H1 (cell line): Measurements from ENCODE around the gene ZGRF1. TPM values are rescaled to one million over a fixed set of nuclear protein-coding genes. Genes with fewer than 3 reads are reported as not detected.

Experiments used
- EZH2 ChIP-seq: fragments of 200-600 bp; sonication (generic); IDR thresholded peaks from 2 replicates; pipeline ENCODE4 v1.7.1; 2012; ENCODE audit warnings: low read depth, mild to moderate bottlenecking, moderate library complexity, low read length, inconsistent platforms; ENCODE audit not compliant: severe bottlenecking
- HDAC2 ChIP-seq, 2 experiments: fragments of 300-600 bp in 1 of 2; sonication (generic) in 1 of 2; IDR thresholded peaks; 2 replicates each; pipeline ENCODE4 v1.6.1; 2011 to 2012; ENCODE audit warnings: low read depth in 2 of 2, low read length in 2 of 2, mild to moderate bottlenecking in 2 of 2, moderate library complexity in 2 of 2, borderline replicate concordance in 1 of 2, inconsistent platforms in 1 of 2
- KDM4A ChIP-seq: IDR thresholded peaks from one replicate; pipeline ENCODE4 v1.7.1; 2012; ENCODE audit warnings: low read depth, mild to moderate bottlenecking, moderate library complexity, low read length, inconsistent platforms; ENCODE audit not compliant: severe bottlenecking
- RAD21 ChIP-seq, 2 experiments: IDR thresholded peaks in 1 of 2; conservative IDR thresholded peaks in 1 of 2; 2 replicates each; pipeline ENCODE4 v1.6.1; 2011; ENCODE audit warnings: low read depth in 2 of 2, low read length in 2 of 2, improper control_type of control experiment in 1 of 2, inconsistent platforms in 1 of 2, mild to moderate bottlenecking in 1 of 2, moderate library complexity in 1 of 2
- polyA plus RNA-seq, 7 experiments: library from polyadenylated mRNA; depleted of rRNA in 3 of 7; stranded (reverse) in 5 of 7; unstranded in 2 of 7; fragments of >200 nt in 5 of 7; fragments of 200-250 nt in 2 of 7; gene quantifications; 1 replicate in 5 of 7; 2 replicates in 1 of 7; 4 replicates in 1 of 7; pipeline versions ENCODE4 v1.2.1 to v1.2.3, GENCODE V29; 2011 to 2013; ENCODE audit warnings: missing spikeins in 2 of 7, mixed read lengths in 2 of 7
- total RNA-seq: library from RNA; stranded (reverse); fragmentation: NEBNext Ultra II Directional; extraction: Animal tissue kit (Norgen Biotek cat#: 25700); gene quantifications from 2 replicates; pipeline ENCODE4 v1.2.1, GENCODE V29; 2021

Gene ZGRF1
- total and polyA plus RNA-seq, 2 of the 8 experiments (the other 6 are each of a cell fraction or from before 2014, with no cell fraction given) = 12.0 to 44.6 TPM

- TF ChIP-seq HDAC2 (IDR thresholded peaks at IDR 0.05; ENCODE audit: borderline replicate concordance in 1 of 2, low read depth in 2 of 2, low read length in 2 of 2) (no peak), EZH2 (no peak), KDM4A (no peak), RAD21 (IDR thresholded peaks at IDR 0.05 in 1 of 2, conservative IDR thresholded peaks at IDR 0.05 in 1 of 2; ENCODE audit: low read depth in 2 of 2, low read length in 2 of 2) (no peak)
These were observed 104.4 kb downstream of the ZGRF1 start (continued) for GRCh38 chr4:112532267-112532666.
